T-cell (primary cell): Measurements from ENCODE around the gene SEMA3A. TPM values are rescaled to one million over a fixed set of nuclear protein-coding genes. Genes with fewer than 3 reads are reported as not detected.

ENCODE experiments used
- ATAC-seq, 4 experiments: fragments of 200-7000 bp in 3 of 4; fragments of 150-1000 bp in 1 of 4; cut with Tn5 transposase; replicated peaks in 1 of 4; 1 replicate in 3 of 4; 2 replicates in 1 of 4; pipeline ENCODE4 v1.10.0; 2021; ENCODE audit warnings: moderate library complexity in 3 of 4, mild to moderate bottlenecking in 2 of 4, moderate number of reproducible peaks in 1 of 4
- CTCF ChIA-PET, 2 donors: fragments of 300-600 bp; sonication (Branson Sonifier 250); formaldehyde crosslinking; loops; one replicate each; lab custom pipeline; 2022; ENCODE audit warnings: antibody characterized with exemption in 2 of 2; lab: Charles Lee
- POLR2A ChIA-PET, 2 donors: fragments of 300-600 bp; sonication (Branson Sonifier 250); formaldehyde crosslinking; loops; one replicate each; lab custom pipeline; 2022; ENCODE audit warnings: antibody characterized with exemption in 2 of 2; lab: Charles Lee
- DNase-seq, 35 experiments: peaks; one replicate each; pipeline versions ENCODE4 v3.0.0 to v3.0.0-alpha.2; 2013 to 2023
- H3K27ac ChIP-seq: one replicate; pipeline ENCODE4 v1.5.1; 2013; ENCODE audit warnings: low read length
- H3K27me3 ChIP-seq, 2 experiments: replicated peaks in 1 of 2; 1 replicate in 1 of 2; 2 replicates in 1 of 2; pipeline versions ENCODE4 v1.6.1 to v1.7.0; 2013; ENCODE audit warnings: low read length in 1 of 2, mixed read lengths in 1 of 2; ENCODE audit not compliant: control insufficient read depth in 2 of 2, insufficient read depth in 2 of 2; ENCODE audit errors: extremely low read depth in 1 of 2
- H3K36me3 ChIP-seq, 2 donors: 1 replicate in 1 of 2; 2 replicates in 1 of 2; pipeline versions ENCODE4 v1.6.1 to v1.7.0; 2013; ENCODE audit warnings: low read length in 1 of 2; ENCODE audit not compliant: control insufficient read depth in 2 of 2, insufficient read depth in 1 of 2; ENCODE audit errors: extremely low read depth in 1 of 2
- H3K4me1 ChIP-seq, 2 experiments: 1 replicate in 1 of 2; 2 replicates in 1 of 2; pipeline versions ENCODE4 v1.6.1 to v1.7.0; 2013; ENCODE audit warnings: low read length in 2 of 2, mixed read lengths in 1 of 2; ENCODE audit not compliant: insufficient read depth in 2 of 2, control insufficient read depth in 1 of 2; ENCODE audit errors: extremely low read depth in 1 of 2
- H3K4me3 ChIP-seq, 2 donors: 1 replicate in 1 of 2; 2 replicates in 1 of 2; pipeline versions ENCODE4 v1.5.1 to v1.7.0; 2013; ENCODE audit warnings: mild to moderate bottlenecking in 2 of 2, low read length in 1 of 2, moderate library complexity in 1 of 2; ENCODE audit not compliant: control insufficient read depth in 1 of 2; ENCODE audit errors: extremely low read depth in 1 of 2
- H3K9me3 ChIP-seq: 2 replicates; pipeline ENCODE4 v1.7.0; 2013
- H3K27ac Mint-ChIP-seq, 2 donors: one replicate each; pipeline ENCODE4 v1.8.0; 2020 to 2021; ENCODE audit warnings: mild to moderate bottlenecking in 2 of 2, mixed read lengths in 2 of 2
- H3K27me3 Mint-ChIP-seq, 2 donors: one replicate each; pipeline ENCODE4 v1.8.0; 2021 to 2022; ENCODE audit warnings: mixed read lengths in 2 of 2
- H3K36me3 Mint-ChIP-seq: one replicate; pipeline ENCODE4 v1.8.0; 2021; ENCODE audit warnings: mixed read lengths
- H3K4me1 Mint-ChIP-seq, 3 donors: one replicate each; pipeline ENCODE4 v1.8.0; 2020 to 2022; ENCODE audit warnings: mixed read lengths in 3 of 3, mild to moderate bottlenecking in 1 of 3
- H3K4me3 Mint-ChIP-seq, 3 donors: one replicate each; pipeline ENCODE4 v1.8.0; 2020 to 2022; ENCODE audit warnings: mild to moderate bottlenecking in 3 of 3, mixed read lengths in 3 of 3, moderate library complexity in 3 of 3
- H3K9me3 Mint-ChIP-seq, 3 donors: one replicate each; pipeline ENCODE4 v1.8.0; 2020 to 2022; ENCODE audit warnings: mixed read lengths in 3 of 3
- WGBS: methylation state at CpG from one replicate; pipeline ENCODE4 v1.1.5; 2013; ENCODE audit warnings: missing lambda C conversion rate; ENCODE audit not compliant: insufficient coverage; 5-methylcytosine and 5-hydroxymethylcytosine counted together
- total RNA-seq, 35 experiments: library from RNA in 6 of 35; stranded (reverse) in 6 of 35; fragments of 120-200 nt in 1 of 35; gene quantifications; one replicate each; pipeline versions ENCODE4 v1.2.1 to v1.2.4 and lab custom pipeline; 2013 to 2026

The SEMA3A gene
- total RNA-seq, 5 donors from 2014 or later (not counting 1 experiment from before 2014, with no cell fraction given) = 0.15 to 1.6 (median 0.53) TPM; not detected in 1

DNA sequence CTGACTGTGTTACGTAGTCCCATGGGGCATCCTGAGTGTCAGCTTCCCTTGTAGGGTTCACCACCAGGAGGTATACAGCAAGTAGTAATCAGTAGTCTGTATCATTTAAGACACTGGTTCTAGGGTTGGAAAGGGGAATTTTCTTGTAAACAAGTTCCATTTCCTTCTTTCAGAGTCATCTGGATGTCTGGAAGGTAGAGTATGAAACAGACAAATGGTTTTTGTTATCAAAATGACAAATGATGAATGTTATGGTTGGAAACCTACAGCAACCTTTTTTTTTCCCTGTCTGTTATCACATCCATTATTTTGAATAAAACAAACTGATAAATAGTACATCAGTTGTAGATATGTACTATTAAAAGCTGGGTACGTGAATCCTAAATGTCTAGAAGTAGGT is 19.1 kb downstream of the SEMA3A start:
- no peak for DNase-seq
- H3K4me1 ChIP-seq = no peaks in the 10 kb centered on the region
- no CpG with 5 or more reads among the region's 2 CpGs for WGBS
- no peaks in the 10 kb centered on the region for H3K36me3 ChIP-seq
- no peak overlapping the region for H3K27ac ChIP-seq
- H3K4me3 ChIP-seq = no peak overlapping the region
- no peaks in the 10 kb centered on the region for H3K9me3 ChIP-seq
- H3K4me3 Mint-ChIP-seq = no peak overlapping the region
- H3K36me3 Mint-ChIP-seq = no peaks in the 10 kb centered on the region
- H3K9me3 Mint-ChIP-seq = no peaks in the 10 kb centered on the region
- no peak for ATAC-seq
- H3K4me1 Mint-ChIP-seq = no peaks in the 10 kb centered on the region
- no peaks in the 10 kb centered on the region for H3K27me3 Mint-ChIP-seq
- H3K27ac Mint-ChIP-seq = no peak overlapping the region
- no peaks in the 10 kb centered on the region for H3K27me3 ChIP-seq
- ChIA-PET CTCF (no interaction called here), POLR2A (no interaction called here)

DNA sequence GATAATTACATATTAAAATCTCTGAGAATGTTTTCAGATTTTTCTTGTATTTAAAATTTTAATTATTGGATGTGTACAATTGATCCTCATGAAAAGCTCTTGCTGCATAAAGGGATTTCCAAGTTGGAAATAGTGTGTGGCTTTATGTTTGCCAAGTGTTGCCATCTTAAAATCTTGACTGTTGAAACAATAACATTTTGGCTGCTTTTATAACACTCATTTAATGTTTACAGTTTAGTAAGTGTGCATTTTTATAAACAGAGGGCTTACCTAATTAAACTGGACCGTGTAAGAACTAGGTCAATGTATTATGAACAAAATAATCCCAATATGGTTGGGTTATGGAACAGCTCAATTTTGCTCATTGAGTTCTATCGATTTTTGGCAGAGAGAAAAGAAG is 23.9 kb downstream of the SEMA3A start:
- no peak overlapping the region for H3K27ac Mint-ChIP-seq
- no peaks in the 10 kb centered on the region for H3K27me3 ChIP-seq
- no peaks in the 10 kb centered on the region for H3K4me1 ChIP-seq
- no peaks in the 10 kb centered on the region for H3K27me3 Mint-ChIP-seq
- ATAC-seq (no peak), DNase-seq (no peak)
- no peaks in the 10 kb centered on the region for H3K9me3 Mint-ChIP-seq
- CTCF ChIA-PET = no interaction called here
- POLR2A ChIA-PET = no interaction called here
- H3K4me1 Mint-ChIP-seq = no peaks in the 10 kb centered on the region
- H3K4me3 ChIP-seq = no peak overlapping the region
- no peak overlapping the region for H3K4me3 Mint-ChIP-seq
- 83% methylated on average over 1 of the region's 2 CpGs for WGBS
- H3K36me3 ChIP-seq = no peaks in the 10 kb centered on the region
- no peaks in the 10 kb centered on the region for H3K9me3 ChIP-seq
- H3K36me3 Mint-ChIP-seq = no peaks in the 10 kb centered on the region
- H3K27ac ChIP-seq = no peak overlapping the region

DNA sequence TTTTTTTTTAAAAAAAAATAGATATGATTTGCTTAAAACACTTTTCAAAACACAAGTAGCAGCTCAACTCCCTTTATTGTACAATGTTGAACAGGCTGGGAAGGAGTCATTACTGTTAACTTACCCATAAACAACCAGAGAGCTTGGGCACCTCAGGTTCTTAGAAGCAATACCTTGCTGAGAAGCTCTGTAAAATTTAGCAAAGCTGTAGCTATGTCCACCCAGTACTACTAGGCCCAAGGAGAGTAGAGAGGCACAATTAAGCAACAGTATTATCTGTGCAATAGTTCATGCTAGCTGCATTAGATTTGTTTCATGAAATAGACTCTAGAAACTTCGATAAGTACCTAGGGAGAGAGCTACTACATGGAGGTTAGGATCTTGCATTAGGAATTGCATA is 32.0 kb downstream of the SEMA3A start:
- H3K27ac ChIP-seq = no peak overlapping the region
- DNase-seq = no peak
- Mint-ChIP-seq H3K4me3 (no peak overlapping the region), H3K27me3 (no peaks in the 10 kb centered on the region), H3K36me3 (no peaks in the 10 kb centered on the region), H3K4me1 (no peaks in the 10 kb centered on the region), H3K27ac (no peak overlapping the region), H3K9me3 (peaks cover 0 to 3% (median 2%) of the 10 kb centered on the region in 3 donors)
- no peaks in the 10 kb centered on the region for H3K4me1 ChIP-seq
- no peak for ATAC-seq
- no peak overlapping the region for H3K4me3 ChIP-seq
- no CpG with 5 or more reads among the region's 1 CpG for WGBS
- CTCF ChIA-PET = no interaction called here
- POLR2A ChIA-PET = no interaction called here
- no peaks in the 10 kb centered on the region for H3K27me3 ChIP-seq
- H3K36me3 ChIP-seq = no peaks in the 10 kb centered on the region
- H3K9me3 ChIP-seq = no peaks in the 10 kb centered on the region

DNA sequence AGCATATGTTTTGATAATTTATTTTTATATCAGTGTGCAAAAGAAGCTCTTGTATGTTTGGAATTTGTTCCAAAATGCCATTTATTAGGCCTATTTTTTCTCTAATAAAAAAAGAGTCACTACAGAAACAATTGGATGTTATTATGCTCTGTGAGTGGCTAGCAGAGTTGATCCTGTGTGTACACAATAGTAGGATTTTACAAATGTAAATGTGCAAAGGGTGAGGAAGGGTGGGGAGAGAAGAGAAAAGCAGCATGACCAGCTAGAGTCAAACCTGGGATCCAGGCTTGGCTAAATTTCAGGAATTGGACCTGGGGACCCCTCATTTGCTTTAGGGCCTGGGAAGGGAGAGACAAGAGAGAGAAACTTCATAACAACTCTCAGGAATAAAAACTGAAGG is 32.5 kb downstream of the SEMA3A start:
- Mint-ChIP-seq H3K27me3 (no peaks in the 10 kb centered on the region), H3K4me1 (no peaks in the 10 kb centered on the region), H3K9me3 (peaks cover 0 to 4% (median 3%) of the 10 kb centered on the region in 3 donors), H3K27ac (no peak overlapping the region), H3K36me3 (no peaks in the 10 kb centered on the region), H3K4me3 (no peak overlapping the region)
- Histone ChIP-seq H3K27ac (no peak overlapping the region), H3K27me3 (no peaks in the 10 kb centered on the region), H3K4me3 (no peak overlapping the region), H3K4me1 (no peaks in the 10 kb centered on the region), H3K9me3 (no peaks in the 10 kb centered on the region), H3K36me3 (no peaks in the 10 kb centered on the region)
- POLR2A ChIA-PET = no interaction called here
- DNase-seq = no peak
- ATAC-seq = no peak
- CTCF ChIA-PET = no interaction called here

DNA sequence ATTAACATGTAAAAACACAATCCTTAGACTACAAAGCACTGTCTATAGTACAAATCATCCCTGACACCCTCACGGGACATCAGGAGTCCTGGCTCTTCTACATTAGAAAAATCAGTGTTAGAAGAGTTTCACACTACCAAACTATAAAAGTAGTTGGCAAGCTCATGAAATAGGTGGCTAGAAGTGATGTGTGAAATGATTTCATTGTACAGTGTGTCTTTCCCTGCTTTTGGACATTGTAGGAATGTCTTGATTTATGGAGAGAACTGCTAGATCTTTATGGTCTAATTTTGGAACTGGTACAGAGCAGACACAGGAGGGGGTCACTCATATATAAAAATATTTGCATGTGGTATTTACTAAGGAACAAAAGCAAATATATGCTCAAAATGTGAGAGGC is 33.2 kb downstream of the SEMA3A start:
- DNase-seq = no peak
- Mint-ChIP-seq H3K9me3 (peaks cover 0 to 4% (median 3%) of the 10 kb centered on the region in 3 donors), H3K4me1 (no peaks in the 10 kb centered on the region), H3K27ac (no peak overlapping the region), H3K36me3 (no peaks in the 10 kb centered on the region), H3K4me3 (no peak overlapping the region), H3K27me3 (no peaks in the 10 kb centered on the region)
- CTCF ChIA-PET = no interaction called here
- Histone ChIP-seq H3K4me3 (no peak overlapping the region), H3K27me3 (no peaks in the 10 kb centered on the region), H3K27ac (no peak overlapping the region), H3K36me3 (no peaks in the 10 kb centered on the region), H3K4me1 (no peaks in the 10 kb centered on the region), H3K9me3 (no peaks in the 10 kb centered on the region)
- no peak for ATAC-seq
- WGBS = no CpG with 5 or more reads among the region's 1 CpG
- POLR2A ChIA-PET = interaction anchor here in 1 of 2 donors (0.7 kb wide), 1 partner anchor 23 kb away, joined by 3 read pairs; no protein-coding TSS in a partner anchor

DNA sequence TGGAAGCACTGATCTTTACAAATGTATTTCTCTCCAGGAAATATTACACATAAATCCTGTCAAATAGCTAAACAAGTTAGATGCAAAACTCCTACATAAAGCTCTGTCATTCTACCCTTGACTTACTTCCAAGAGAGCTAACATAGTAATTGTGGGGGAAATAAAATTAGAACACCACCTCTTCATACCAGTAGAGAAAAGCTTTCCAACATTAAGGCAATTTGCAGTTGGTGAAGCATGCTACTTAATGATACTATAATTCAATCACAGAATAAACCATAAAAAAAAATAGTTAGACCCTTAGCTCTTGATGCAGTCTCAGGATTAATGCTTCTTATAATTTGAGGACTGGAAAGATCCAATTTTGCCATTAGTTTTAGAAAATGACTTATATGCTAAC is 35.2 kb downstream of the SEMA3A start:
- peaks cover 0 to 4% (median 3%) of the 10 kb centered on the region in 3 donors for H3K9me3 Mint-ChIP-seq
- ATAC-seq (no peak), DNase-seq (no peak)
- CTCF ChIA-PET = no interaction called here
- no peak overlapping the region for H3K4me3 ChIP-seq
- no peak overlapping the region for H3K4me3 Mint-ChIP-seq
- H3K4me1 ChIP-seq = no peaks in the 10 kb centered on the region
- no peaks in the 10 kb centered on the region for H3K36me3 Mint-ChIP-seq
- POLR2A ChIA-PET = interaction anchor here in 1 of 2 donors (0.6 kb wide), 1 partner anchor 34 kb away, joined by 3 read pairs; no protein-coding TSS in a partner anchor
- no peaks in the 10 kb centered on the region for H3K27me3 ChIP-seq
- no peaks in the 10 kb centered on the region for H3K27me3 Mint-ChIP-seq
- no peaks in the 10 kb centered on the region for H3K36me3 ChIP-seq
- no peaks in the 10 kb centered on the region for H3K9me3 ChIP-seq
- H3K27ac ChIP-seq = no peak overlapping the region
- no peak overlapping the region for H3K27ac Mint-ChIP-seq
- H3K4me1 Mint-ChIP-seq = no peaks in the 10 kb centered on the region

DNA sequence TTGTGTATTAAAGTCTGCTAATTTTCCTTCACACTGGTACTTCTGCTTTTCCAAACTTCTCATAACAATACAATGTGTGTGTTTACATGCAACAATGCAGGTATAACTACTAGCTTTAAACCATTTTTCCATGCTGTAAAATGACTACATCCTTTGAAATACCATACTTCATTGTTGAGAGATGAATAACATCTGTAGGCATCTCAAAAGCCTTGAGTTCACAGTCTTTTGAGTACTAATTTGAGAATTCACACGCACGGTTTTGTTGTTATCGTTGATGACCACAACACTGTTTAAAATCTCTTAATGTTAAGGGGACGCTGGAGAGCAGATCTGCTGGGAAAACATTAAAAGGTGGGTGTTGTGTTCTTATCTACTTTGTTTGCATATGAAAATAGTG is 37.4 kb downstream of the SEMA3A start:
- DNase-seq = no peak
- Mint-ChIP-seq H3K4me3 (no peak overlapping the region), H3K4me1 (no peaks in the 10 kb centered on the region), H3K9me3 (peaks cover 0 to 4% (median 3%) of the 10 kb centered on the region in 3 donors), H3K27ac (no peak overlapping the region), H3K27me3 (no peaks in the 10 kb centered on the region), H3K36me3 (no peaks in the 10 kb centered on the region)
- ChIA-PET CTCF (no interaction called here), POLR2A (no interaction called here)
- H3K27me3 ChIP-seq = no peaks in the 10 kb centered on the region
- no peak overlapping the region for H3K4me3 ChIP-seq
- ATAC-seq = no peak
- H3K27ac ChIP-seq = no peak overlapping the region
- H3K36me3 ChIP-seq = no peaks in the 10 kb centered on the region
- H3K9me3 ChIP-seq = no peaks in the 10 kb centered on the region
- 91% methylated on average over 4 of the region's 4 CpGs for WGBS
- H3K4me1 ChIP-seq = no peaks in the 10 kb centered on the region
